Skeletal muscle tissue (tissue), 4 donors: Measurements from ENCODE around the gene RAB8B. TPM values are rescaled to one million over a fixed set of nuclear protein-coding genes. Genes with fewer than 3 reads are reported as not detected.

Experiments used
- H3K27ac ChIP-seq: one replicate; pipeline ENCODE4 v1.7.0; 2013; ENCODE audit warnings: mild to moderate bottlenecking, low read depth, low read length, inconsistent platforms
- H3K27me3 ChIP-seq, 3 donors: one replicate each; pipeline ENCODE4 v1.7.0; 2013; ENCODE audit warnings: low read length in 3 of 3; ENCODE audit not compliant: control insufficient read depth in 3 of 3, insufficient read depth in 3 of 3
- H3K36me3 ChIP-seq, 3 donors: one replicate each; pipeline ENCODE4 v1.7.0; 2013; ENCODE audit warnings: low read length in 3 of 3; ENCODE audit not compliant: control insufficient read depth in 3 of 3, insufficient read depth in 3 of 3
- H3K4me1 ChIP-seq, 3 donors: one replicate each; pipeline ENCODE4 v1.7.0; 2013; ENCODE audit warnings: low read length in 3 of 3, mild to moderate bottlenecking in 3 of 3; ENCODE audit not compliant: control insufficient read depth in 3 of 3, insufficient read depth in 3 of 3
- H3K4me3 ChIP-seq, 3 donors: one replicate each; pipeline ENCODE4 v1.7.0; 2013; ENCODE audit warnings: low read length in 3 of 3
- H3K9ac ChIP-seq, 3 donors: one replicate each; pipeline ENCODE4 v1.7.0; 2013; ENCODE audit warnings: low read length in 3 of 3, mild to moderate bottlenecking in 3 of 3, moderate library complexity in 2 of 3, low read depth in 1 of 3
- H3K9me3 ChIP-seq, 3 donors: one replicate each; pipeline ENCODE4 v1.7.0; 2013; ENCODE audit warnings: low read length in 3 of 3; ENCODE audit not compliant: control insufficient read depth in 3 of 3
- total RNA-seq: library from RNA; depleted of rRNA; stranded (reverse); fragments of >200 nt; gene quantifications from one replicate; pipeline ENCODE4 v1.2.3, GENCODE V29; 2014
- donor health status: Osteomylitis.

RAB8B gene
- total RNA-seq, 1 donor from 2014 or later = 26.6 TPM

DNA sequence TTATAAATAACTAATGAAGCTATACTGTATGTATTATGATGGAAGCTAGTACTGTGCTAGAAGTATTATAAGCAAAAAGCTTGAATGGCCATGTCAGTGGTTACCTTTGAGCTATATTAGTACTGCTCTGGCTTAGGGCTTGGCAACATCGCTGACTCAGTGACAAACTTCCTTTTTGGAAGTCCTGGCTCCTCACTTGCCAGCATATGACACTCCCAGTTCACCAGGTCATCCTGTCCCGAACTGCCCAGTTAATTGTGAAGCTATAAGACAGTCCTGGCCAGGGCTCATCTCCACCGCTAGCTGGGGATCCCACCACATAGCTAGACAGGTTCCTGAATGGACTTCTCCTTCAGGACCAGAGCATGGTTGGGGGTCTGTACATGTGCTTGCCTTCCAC, 31.9 kb downstream of the RAB8B start:
- Histone ChIP-seq H3K9me3 (no peaks in the 10 kb centered on the region), H3K9ac (no peak overlapping the region), H3K27me3 (no peaks in the 10 kb centered on the region), H3K4me3 (peak overlapping the region in 1 of 3 donors; percentile 35), H3K4me1 (peaks cover 6 to 10% (median 7%) of the 10 kb centered on the region in 3 donors), H3K36me3 (no peaks in the 10 kb centered on the region), H3K27ac (no peak overlapping the region)

GRCh38 chr15:63223463-63223862, 34.1 kb downstream of the RAB8B start:
- no peaks in the 10 kb centered on the region for H3K27me3 ChIP-seq
- H3K27ac ChIP-seq = no peak overlapping the region
- no peaks in the 10 kb centered on the region for H3K9me3 ChIP-seq
- peaks cover 6 to 10% (median 7%) of the 10 kb centered on the region in 3 donors for H3K4me1 ChIP-seq
- no peaks in the 10 kb centered on the region for H3K36me3 ChIP-seq
- no peak overlapping the region for H3K4me3 ChIP-seq
- no peak overlapping the region for H3K9ac ChIP-seq

DNA sequence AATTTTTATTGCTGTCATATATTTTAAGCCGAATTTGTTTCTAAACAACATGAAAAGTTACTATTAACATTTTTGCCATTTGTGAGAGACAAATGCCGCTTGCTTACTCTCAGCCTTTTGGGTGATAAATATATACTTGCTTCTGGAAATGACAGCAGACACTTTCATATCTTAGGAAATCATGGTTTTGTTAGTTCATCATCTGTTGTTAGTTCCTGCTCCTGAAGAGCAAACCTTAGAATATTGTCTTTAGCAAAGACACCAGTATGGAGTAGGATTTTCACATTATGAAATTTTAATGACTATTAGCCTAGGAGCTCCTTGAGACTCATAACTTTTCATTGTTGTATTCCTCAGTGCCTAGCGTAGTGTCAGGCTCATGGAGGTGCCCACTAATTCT, 36.0 kb downstream of the RAB8B start:
- Histone ChIP-seq H3K9me3 (no peaks in the 10 kb centered on the region), H3K4me3 (no peak overlapping the region), H3K36me3 (no peaks in the 10 kb centered on the region), H3K4me1 (peaks cover 6 to 10% (median 7%) of the 10 kb centered on the region in 3 donors), H3K27me3 (no peaks in the 10 kb centered on the region), H3K9ac (no peak overlapping the region), H3K27ac (no peak overlapping the region)

DNA sequence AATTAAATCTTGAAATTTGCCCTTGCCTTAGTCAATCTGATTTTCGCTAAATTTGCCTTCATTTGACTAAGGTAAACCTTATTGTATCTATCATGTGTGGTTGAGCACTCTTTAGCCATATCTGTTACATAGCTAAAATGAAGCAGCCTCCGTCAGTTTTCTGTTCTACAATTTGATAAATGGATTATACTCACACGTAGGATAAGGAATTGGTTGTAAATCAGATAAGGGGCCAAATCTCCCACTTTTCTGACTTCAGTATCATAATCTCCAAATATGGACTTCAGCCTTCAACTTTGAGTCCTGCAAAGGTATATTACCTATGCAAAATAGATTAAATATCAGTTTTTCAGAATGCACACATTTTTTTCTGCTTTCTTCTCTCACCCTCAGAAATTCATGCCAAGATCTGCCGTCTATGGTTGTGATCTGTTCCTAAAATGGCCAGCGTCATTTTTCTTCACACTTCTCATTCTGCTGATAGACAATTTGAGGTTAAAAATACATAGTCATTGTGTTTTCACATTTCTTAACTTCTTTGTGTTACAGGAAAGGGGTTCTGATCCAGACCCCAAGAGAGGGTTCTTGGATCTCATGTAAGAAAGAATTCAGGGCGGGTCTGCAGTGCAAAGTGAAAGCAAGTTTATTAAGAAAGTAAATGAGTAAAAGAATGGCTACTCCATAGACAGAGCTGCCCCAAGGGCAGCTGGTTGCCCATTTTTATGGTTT, 36.9 kb downstream of the RAB8B start:
- Histone ChIP-seq H3K9ac (no peak overlapping the region), H3K4me1 (peaks cover 3 to 6% (median 3%) of the 10 kb centered on the region in 3 donors), H3K9me3 (no peaks in the 10 kb centered on the region), H3K27ac (no peak overlapping the region), H3K36me3 (no peaks in the 10 kb centered on the region), H3K27me3 (no peaks in the 10 kb centered on the region), H3K4me3 (no peak overlapping the region)

DNA sequence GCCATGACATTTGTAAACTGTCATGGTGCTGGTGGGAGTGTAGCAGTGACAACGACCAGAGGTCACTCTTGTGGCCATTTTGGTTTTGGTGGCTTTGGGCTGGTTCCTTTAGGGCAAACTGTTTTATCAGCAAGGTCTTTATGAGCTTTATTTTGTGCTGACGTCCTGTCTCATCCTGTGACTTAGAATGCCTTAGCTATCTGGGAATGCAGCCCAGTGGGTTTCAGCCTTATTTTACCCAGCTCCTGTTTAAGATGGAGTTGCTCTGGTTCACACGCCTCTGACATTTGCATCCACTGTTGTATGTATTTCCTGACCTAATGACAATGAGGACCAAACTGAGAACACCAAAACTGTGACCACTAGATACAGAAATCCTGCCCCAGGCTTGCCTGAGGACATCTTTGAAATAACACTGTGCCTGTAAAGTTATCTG, 37.6 kb downstream of the RAB8B start:
- Histone ChIP-seq H3K4me3 (no peak overlapping the region), H3K9me3 (no peaks in the 10 kb centered on the region), H3K9ac (no peak overlapping the region), H3K4me1 (no peaks in the 10 kb centered on the region), H3K36me3 (no peaks in the 10 kb centered on the region), H3K27me3 (no peaks in the 10 kb centered on the region), H3K27ac (no peak overlapping the region)

DNA sequence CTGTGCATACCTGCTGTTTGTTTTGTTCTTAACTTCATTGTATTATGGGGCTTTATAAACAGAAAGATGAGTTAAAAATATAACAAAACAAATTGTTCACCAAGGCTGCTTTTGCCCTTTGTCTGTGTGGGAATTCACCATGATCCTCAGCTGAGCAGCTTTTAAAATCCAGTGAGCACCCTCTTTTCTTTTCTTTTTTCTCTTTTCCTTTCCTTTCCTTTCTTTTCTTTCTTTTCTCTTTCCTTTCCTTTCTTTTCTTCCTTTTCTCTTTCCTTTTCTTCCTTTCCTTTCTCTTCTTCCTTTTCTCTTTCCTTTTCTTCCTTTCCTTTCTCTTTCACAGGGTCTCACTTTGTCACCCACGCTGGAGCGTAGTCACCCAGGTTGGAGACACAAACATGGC, 38.3 kb downstream of the RAB8B start:
- Histone ChIP-seq H3K9me3 (no peaks in the 10 kb centered on the region), H3K4me1 (no peaks in the 10 kb centered on the region), H3K9ac (no peak overlapping the region)

DNA sequence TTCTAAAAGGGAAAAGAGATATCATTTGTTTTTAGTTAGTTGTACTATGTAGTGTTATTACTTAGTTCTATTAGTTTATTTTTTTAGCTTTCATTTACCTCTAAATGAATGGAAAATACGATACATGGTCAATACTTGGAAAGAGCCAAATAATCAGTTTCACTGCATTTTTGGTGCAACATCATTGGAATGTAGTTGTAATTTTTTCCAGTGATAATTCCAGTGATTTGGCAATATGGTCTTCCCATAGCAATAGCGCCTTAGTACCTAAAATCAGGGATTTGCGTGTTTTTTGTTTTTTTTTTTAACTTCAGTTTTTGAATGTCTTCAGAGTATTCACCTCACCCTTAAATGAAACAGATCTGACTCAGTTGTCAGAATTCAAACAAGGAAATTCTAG, 41.8 kb downstream of the RAB8B start:
- H3K9me3 ChIP-seq = no peaks in the 10 kb centered on the region
- H3K27ac ChIP-seq = no peak overlapping the region
- H3K27me3 ChIP-seq = no peaks in the 10 kb centered on the region
- no peak overlapping the region for H3K4me3 ChIP-seq
- H3K36me3 ChIP-seq = no peaks in the 10 kb centered on the region
- H3K9ac ChIP-seq = no peak overlapping the region
- H3K4me1 ChIP-seq = peaks cover 7 to 12% (median 8%) of the 10 kb centered on the region in 3 donors

More for the DNA sequence above, 38.3 kb downstream of the RAB8B start:
- no peaks in the 10 kb centered on the region for H3K27me3 ChIP-seq
- no peak overlapping the region for H3K27ac ChIP-seq
- no peaks in the 10 kb centered on the region for H3K36me3 ChIP-seq
- no peak overlapping the region for H3K4me3 ChIP-seq

DNA sequence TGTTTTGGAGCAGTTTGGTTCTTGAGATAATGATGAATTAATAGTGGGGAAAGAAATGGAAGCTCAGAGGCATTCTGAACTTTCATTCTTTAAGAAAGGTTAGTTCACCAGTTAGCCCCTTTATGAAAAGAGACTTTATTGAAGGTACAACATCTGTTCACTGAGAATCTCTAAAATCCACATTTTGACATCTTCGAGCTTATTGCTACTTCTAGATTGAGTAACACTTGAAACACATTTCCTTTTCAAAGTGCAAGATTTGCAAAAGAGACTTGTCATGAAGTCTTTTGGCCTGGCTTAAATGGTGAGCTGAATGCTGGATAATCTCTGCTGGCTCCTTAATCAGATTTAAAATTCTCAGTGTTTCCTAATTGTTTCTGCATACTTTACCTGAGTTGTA, 42.3 kb downstream of the RAB8B start:
- no peaks in the 10 kb centered on the region for H3K9me3 ChIP-seq
- H3K4me3 ChIP-seq = no peak overlapping the region
- H3K36me3 ChIP-seq = no peaks in the 10 kb centered on the region
- peaks cover 7 to 12% (median 8%) of the 10 kb centered on the region in 3 donors for H3K4me1 ChIP-seq
- H3K9ac ChIP-seq = no peak overlapping the region
- no peak overlapping the region for H3K27ac ChIP-seq
- no peaks in the 10 kb centered on the region for H3K27me3 ChIP-seq

DNA sequence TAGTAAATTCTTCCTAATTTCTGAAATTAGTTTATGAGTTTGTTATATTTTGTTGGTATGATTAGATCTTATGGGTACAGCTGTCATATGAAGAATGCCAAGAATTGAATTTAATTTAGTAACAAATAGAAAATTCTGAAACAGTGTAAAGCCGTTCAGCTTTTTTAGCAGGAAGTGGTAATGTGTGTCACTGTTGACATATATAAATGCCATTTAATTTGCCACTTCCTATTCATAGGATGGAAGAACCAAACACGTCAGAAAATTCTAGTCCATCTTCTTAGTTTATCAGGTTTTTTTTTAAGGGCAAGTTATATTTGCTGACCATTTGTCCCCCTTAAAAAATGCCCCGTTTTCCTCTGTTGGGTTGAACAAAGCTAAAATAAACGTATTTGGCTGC, 43.0 kb downstream of the RAB8B start:
- Histone ChIP-seq H3K27me3 (no peaks in the 10 kb centered on the region), H3K9me3 (no peaks in the 10 kb centered on the region), H3K4me1 (peaks cover 7 to 12% (median 8%) of the 10 kb centered on the region in 3 donors), H3K4me3 (no peak overlapping the region), H3K36me3 (no peaks in the 10 kb centered on the region), H3K9ac (no peak overlapping the region), H3K27ac (no peak overlapping the region)

DNA sequence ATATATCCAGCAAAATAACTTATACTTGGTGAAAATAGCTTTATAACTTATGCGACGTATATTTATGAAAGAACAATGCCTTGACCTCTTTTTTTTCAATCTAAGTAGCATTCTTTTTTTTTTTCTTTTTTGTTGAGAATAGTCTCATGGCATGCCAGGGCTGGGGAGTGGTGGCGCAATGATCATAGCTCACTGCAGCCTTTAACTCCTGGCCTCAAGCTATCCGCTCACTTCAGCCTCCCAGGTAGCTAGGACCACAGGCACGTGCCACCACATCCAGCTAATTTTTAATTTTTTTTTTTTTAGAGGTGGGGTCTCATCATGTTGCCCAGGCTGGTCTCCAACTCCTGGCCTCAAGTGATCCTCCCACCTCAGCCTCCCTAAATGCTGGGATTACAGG, 43.5 kb downstream of the RAB8B start:
- Histone ChIP-seq H3K9me3 (no peaks in the 10 kb centered on the region), H3K4me1 (peaks cover 7 to 12% (median 8%) of the 10 kb centered on the region in 3 donors), H3K4me3 (no peak overlapping the region), H3K27ac (no peak overlapping the region), H3K9ac (no peak overlapping the region), H3K27me3 (no peaks in the 10 kb centered on the region), H3K36me3 (no peaks in the 10 kb centered on the region)
